ENCODE measurements around the gene SLC35E3.

Gene SLC35E3

DNA sequence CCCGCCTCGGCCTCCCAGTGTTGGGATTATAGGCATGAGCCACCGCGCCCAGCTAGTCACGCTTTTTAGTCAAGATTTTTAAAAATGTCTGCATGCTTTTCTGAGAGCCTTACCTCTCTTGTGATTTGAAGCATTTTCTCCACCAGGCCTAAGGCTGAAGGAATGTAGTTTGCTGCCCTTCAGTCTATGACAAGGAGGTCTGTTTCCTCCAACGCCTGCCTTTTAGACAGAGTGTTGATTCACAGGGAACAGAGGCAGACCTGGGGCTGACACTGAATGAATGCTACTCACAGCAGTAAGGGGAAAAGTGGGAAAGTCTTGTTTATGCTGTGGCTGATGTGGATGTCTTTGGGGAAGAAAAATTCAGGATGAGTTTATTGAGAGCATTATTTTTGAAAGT, 34.8 kb downstream of the SLC35E3 start:
- no peak overlapping the region for H2AFZ ChIP-seq
- H3K27ac ChIP-seq, result no peak overlapping the region
- H3K4me1 ChIP-seq, result no peaks in the 10 kb centered on the region
- H3K9me3 ChIP-seq (ENCODE audit: control insufficient read depth, low read length), result no peaks in the 10 kb centered on the region
- H3K4me3 ChIP-seq (ENCODE audit: low read depth, low read length), result no peak overlapping the region
- no peaks in the 10 kb centered on the region for H3K36me3 ChIP-seq (ENCODE audit: control insufficient read depth, insufficient read depth, low read length)
- TF ChIP-seq, protein P1, sequence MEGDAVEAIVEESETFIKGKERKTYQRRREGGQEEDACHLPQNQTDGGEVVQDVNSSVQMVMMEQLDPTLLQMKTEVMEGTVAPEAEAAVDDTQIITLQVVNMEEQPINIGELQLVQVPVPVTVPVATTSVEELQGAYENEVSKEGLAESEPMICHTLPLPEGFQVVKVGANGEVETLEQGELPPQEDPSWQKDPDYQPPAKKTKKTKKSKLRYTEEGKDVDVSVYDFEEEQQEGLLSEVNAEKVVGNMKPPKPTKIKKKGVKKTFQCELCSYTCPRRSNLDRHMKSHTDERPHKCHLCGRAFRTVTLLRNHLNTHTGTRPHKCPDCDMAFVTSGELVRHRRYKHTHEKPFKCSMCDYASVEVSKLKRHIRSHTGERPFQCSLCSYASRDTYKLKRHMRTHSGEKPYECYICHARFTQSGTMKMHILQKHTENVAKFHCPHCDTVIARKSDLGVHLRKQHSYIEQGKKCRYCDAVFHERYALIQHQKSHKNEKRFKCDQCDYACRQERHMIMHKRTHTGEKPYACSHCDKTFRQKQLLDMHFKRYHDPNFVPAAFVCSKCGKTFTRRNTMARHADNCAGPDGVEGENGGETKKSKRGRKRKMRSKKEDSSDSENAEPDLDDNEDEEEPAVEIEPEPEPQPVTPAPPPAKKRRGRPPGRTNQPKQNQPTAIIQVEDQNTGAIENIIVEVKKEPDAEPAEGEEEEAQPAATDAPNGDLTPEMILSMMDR (IDR thresholded peaks at IDR 0.05), result no peak
- H3K9ac ChIP-seq, result no peak overlapping the region
- no peaks in the 10 kb centered on the region for H3K79me2 ChIP-seq
- H3K27me3 ChIP-seq (ENCODE audit: control insufficient read depth, insufficient read depth, low read length), result no peaks in the 10 kb centered on the region
- H3K4me2 ChIP-seq (ENCODE audit: low read length), result no peak overlapping the region

DNA sequence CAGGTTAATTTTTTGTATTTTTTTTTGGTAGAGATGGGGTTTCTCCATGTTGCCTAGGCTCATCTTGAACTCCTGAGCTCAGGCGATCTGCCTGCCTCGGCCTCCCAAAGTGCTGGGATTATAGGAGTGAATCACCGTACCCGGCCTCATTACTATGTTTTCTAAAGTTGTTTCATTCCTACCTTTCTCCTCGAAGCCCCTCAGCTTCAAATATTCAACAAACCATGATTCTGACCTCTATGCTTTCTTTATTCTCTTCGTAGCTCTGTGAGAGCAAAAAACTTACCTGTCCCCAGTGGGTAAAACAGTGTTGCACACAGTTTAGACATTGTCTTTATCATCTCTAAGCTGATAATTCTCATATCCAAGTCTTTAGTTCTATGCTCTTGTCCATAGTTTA, 35.8 kb downstream of the SLC35E3 start:
- TF ChIP-seq, protein P1 (IDR thresholded peaks at IDR 0.05), result no peak
- no peaks in the 10 kb centered on the region for H3K79me2 ChIP-seq
- H3K27ac ChIP-seq, result no peak overlapping the region
- no peak overlapping the region for H2AFZ ChIP-seq
- H3K36me3 ChIP-seq (ENCODE audit: control insufficient read depth, insufficient read depth, low read length), result no peaks in the 10 kb centered on the region
- H3K4me1 ChIP-seq, result no peaks in the 10 kb centered on the region
- no peaks in the 10 kb centered on the region for H3K9me3 ChIP-seq (ENCODE audit: control insufficient read depth, low read length)
- no peak overlapping the region for H3K4me3 ChIP-seq (ENCODE audit: low read depth, low read length)
- no peaks in the 10 kb centered on the region for H3K27me3 ChIP-seq (ENCODE audit: control insufficient read depth, insufficient read depth, low read length)
- no peak overlapping the region for H3K4me2 ChIP-seq (ENCODE audit: low read length)
- no peak overlapping the region for H3K9ac ChIP-seq

DNA sequence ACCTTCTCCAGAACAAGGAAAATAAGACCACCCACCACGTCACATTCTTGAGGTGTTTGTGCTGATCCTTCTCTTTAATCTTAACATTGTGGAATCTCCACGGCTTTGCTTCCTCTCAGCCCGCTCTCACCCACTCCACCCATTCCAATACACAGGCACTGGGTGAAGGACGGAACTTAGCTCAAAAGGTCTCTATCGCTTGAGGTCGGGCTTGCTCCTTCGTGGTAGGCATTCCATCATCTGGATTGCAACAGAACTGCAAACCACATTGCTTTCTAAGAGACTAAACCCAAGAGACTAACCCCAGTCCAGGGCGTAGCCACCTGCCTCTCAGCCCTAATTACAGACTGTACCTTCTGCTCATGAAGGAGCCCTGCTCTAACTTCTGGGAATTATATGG, 38.0 kb downstream of the SLC35E3 start:
- Histone ChIP-seq H3K79me2 (no peaks in the 10 kb centered on the region), H3K4me1 (no peaks in the 10 kb centered on the region), H3K27ac (no peak overlapping the region), H3K9ac (no peak overlapping the region), H3K36me3 (ENCODE audit: control insufficient read depth, insufficient read depth, low read length) (no peaks in the 10 kb centered on the region), H3K4me3 (ENCODE audit: low read depth, low read length) (no peak overlapping the region), H2AFZ (no peak overlapping the region), H3K4me2 (ENCODE audit: low read length) (no peak overlapping the region), H3K9me3 (ENCODE audit: control insufficient read depth, low read length) (no peaks in the 10 kb centered on the region), H3K27me3 (ENCODE audit: control insufficient read depth, insufficient read depth, low read length) (no peaks in the 10 kb centered on the region)
- TF ChIP-seq, protein P1 (IDR thresholded peaks at IDR 0.05), result no peak

DNA sequence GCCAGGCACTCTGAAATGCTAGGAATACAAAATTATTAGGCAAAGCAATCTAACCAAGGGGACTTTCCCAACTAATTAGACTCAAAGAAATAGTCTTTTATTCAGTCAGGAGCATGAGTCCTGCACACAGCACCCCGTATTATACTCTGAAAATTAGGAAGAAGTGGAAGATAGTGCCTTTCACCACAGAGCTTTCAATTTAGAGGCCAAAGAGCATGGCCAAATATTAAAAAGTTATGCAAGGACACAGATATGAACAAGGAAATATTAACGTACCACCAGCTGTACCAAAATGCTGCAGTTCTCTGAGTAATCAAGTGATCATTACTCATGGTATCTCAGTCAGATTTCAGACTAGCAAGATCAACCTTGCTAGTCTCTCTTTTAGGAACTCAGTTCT, 39.4 kb downstream of the SLC35E3 start:
- no peaks in the 10 kb centered on the region for H3K79me2 ChIP-seq
- H2AFZ ChIP-seq, result no peak overlapping the region
- H3K27ac ChIP-seq, result no peak overlapping the region
- H3K4me1 ChIP-seq, result no peaks in the 10 kb centered on the region
- no peaks in the 10 kb centered on the region for H3K36me3 ChIP-seq (ENCODE audit: control insufficient read depth, insufficient read depth, low read length)
- TF ChIP-seq, protein P1 (IDR thresholded peaks at IDR 0.05), result no peak
- H3K27me3 ChIP-seq (ENCODE audit: control insufficient read depth, insufficient read depth, low read length), result no peaks in the 10 kb centered on the region
- no peak overlapping the region for H3K4me2 ChIP-seq (ENCODE audit: low read length)
- no peak overlapping the region for H3K4me3 ChIP-seq (ENCODE audit: low read depth, low read length)
- H3K9me3 ChIP-seq (ENCODE audit: control insufficient read depth, low read length), result no peaks in the 10 kb centered on the region
- no peak overlapping the region for H3K9ac ChIP-seq

GRCh38 chr12:68785823-68786222, 39.8 kb downstream of the SLC35E3 start:
- Histone ChIP-seq H3K9ac (no peak overlapping the region), H3K4me3 (ENCODE audit: low read depth, low read length) (no peak overlapping the region), H2AFZ (no peak overlapping the region), H3K36me3 (ENCODE audit: control insufficient read depth, insufficient read depth, low read length) (no peaks in the 10 kb centered on the region), H3K9me3 (ENCODE audit: control insufficient read depth, low read length) (no peaks in the 10 kb centered on the region), H3K79me2 (no peaks in the 10 kb centered on the region), H3K27me3 (ENCODE audit: control insufficient read depth, insufficient read depth, low read length) (no peaks in the 10 kb centered on the region), H3K27ac (no peak overlapping the region), H3K4me2 (ENCODE audit: low read length) (no peak overlapping the region), H3K4me1 (no peaks in the 10 kb centered on the region)
- TF ChIP-seq, protein P1 (IDR thresholded peaks at IDR 0.05), result no peak
